ENCODE results near the gene GORASP2. TPM values are rescaled to one million over a fixed set of nuclear protein-coding genes. Genes with fewer than 3 reads are reported as not detected.

Gene GORASP2
- total RNA-seq, 4 donors from 2014 or later, result 30.6 to 45.2 (median 35.3) TPM

- no peak for DNase-seq
- Histone ChIP-seq H3K4me1 (no peaks in the 10 kb centered on the region), H3K27me3 (no peaks in the 10 kb centered on the region), H3K27ac (no peak overlapping the region), H3K9me3 (no peaks in the 10 kb centered on the region), H3K4me3 (no peak overlapping the region), H3K36me3 (no peaks in the 10 kb centered on the region)
- TF ChIP-seq CTCF (IDR thresholded peaks at IDR 0.05), result no peak
- TF ChIP-seq POLR2A (IDR thresholded peaks at IDR 0.05), result no peak
These were observed 14.0 kb downstream of the GORASP2 start for GRCh38 chr2:170943041-170943440.

- no peak for DNase-seq
- TF ChIP-seq CTCF (IDR thresholded peaks at IDR 0.05) (no peak), POLR2A (IDR thresholded peaks at IDR 0.05) (no peak)
- H3K4me3 ChIP-seq, result no peak overlapping the region
- no peaks in the 10 kb centered on the region for H3K4me1 ChIP-seq
- no peaks in the 10 kb centered on the region for H3K27me3 ChIP-seq
- no peaks in the 10 kb centered on the region for H3K36me3 ChIP-seq
- H3K9me3 ChIP-seq, result no peaks in the 10 kb centered on the region
- H3K27ac ChIP-seq, result no peak overlapping the region
These were observed 14.5 kb downstream of the GORASP2 start for GRCh38 chr2:170943596-170943995.

GRCh38 chr2:170944545-170944944 lies 15.5 kb downstream of the GORASP2 start:
- H3K27ac ChIP-seq, result no peak overlapping the region
- peaks cover 0 to 3% (median 0%) of the 10 kb centered on the region in 3 donors for H3K36me3 ChIP-seq
- H3K9me3 ChIP-seq, result no peaks in the 10 kb centered on the region
- no peak for DNase-seq
- H3K4me1 ChIP-seq, result no peaks in the 10 kb centered on the region
- TF ChIP-seq POLR2A (IDR thresholded peaks at IDR 0.05) (no peak), CTCF (IDR thresholded peaks at IDR 0.05) (no peak)
- H3K27me3 ChIP-seq, result no peaks in the 10 kb centered on the region
- H3K4me3 ChIP-seq, result no peak overlapping the region

GRCh38 chr2:170949415-170949814 lies 20.4 kb downstream of the GORASP2 start:
- Histone ChIP-seq H3K4me1 (no peaks in the 10 kb centered on the region), H3K4me3 (no peak overlapping the region), H3K36me3 (peaks cover 0 to 51% (median 0%) of the 10 kb centered on the region in 3 donors), H3K27me3 (no peaks in the 10 kb centered on the region), H3K27ac (no peak overlapping the region), H3K9me3 (no peaks in the 10 kb centered on the region)
- TF ChIP-seq POLR2A (IDR thresholded peaks at IDR 0.05) (no peak), CTCF (IDR thresholded peaks at IDR 0.05) (no peak)
- DNase-seq, result no peak

- Histone ChIP-seq H3K36me3 (peaks cover 0 to 60% (median 0%) of the 10 kb centered on the region in 3 donors), H3K27me3 (no peaks in the 10 kb centered on the region), H3K4me3 (no peak overlapping the region), H3K9me3 (no peaks in the 10 kb centered on the region), H3K27ac (no peak overlapping the region), H3K4me1 (no peaks in the 10 kb centered on the region)
- no peak for TF ChIP-seq POLR2A (IDR thresholded peaks at IDR 0.05)
- no peak for TF ChIP-seq CTCF (IDR thresholded peaks at IDR 0.05)
- no peak for DNase-seq
These were observed 21.2 kb downstream of the GORASP2 start for GRCh38 chr2:170950221-170950761.

GRCh38 chr2:170953941-170954340 lies 24.9 kb downstream of the GORASP2 start:
- Histone ChIP-seq H3K27me3 (no peaks in the 10 kb centered on the region), H3K9me3 (no peaks in the 10 kb centered on the region), H3K4me1 (no peaks in the 10 kb centered on the region), H3K27ac (no peak overlapping the region), H3K36me3 (peaks cover 0 to 95% (median 0%) of the 10 kb centered on the region in 3 donors), H3K4me3 (no peak overlapping the region)
- TF ChIP-seq POLR2A (IDR thresholded peaks at IDR 0.05) (no peak), CTCF (IDR thresholded peaks at IDR 0.05) (no peak)
- no peak for DNase-seq

All from Peyer's patch (tissue), 4 donors.